Choroid plexus epithelial cell (primary cell): Measurements from ENCODE around the gene PEX16.

Experiments
- DNase-seq: peaks from one replicate; pipeline ENCODE4 v3.0.0-alpha.2; 2010; ENCODE audit warnings: low read depth
- H3K4me3 ChIP-seq: 2 replicates; pipeline ENCODE4 v1.5.1; 2011; ENCODE audit warnings: low read depth, mild to moderate bottlenecking, control low read depth, low read length, moderate library complexity
- TF ChIP-seq, protein P1 (sequence below): conservative IDR thresholded peaks from 2 replicates; pipeline ENCODE4 v1.5.1; 2011; ENCODE audit warnings: low read depth, mild to moderate bottlenecking, control low read depth, inconsistent platforms, low read length, moderate library complexity

PEX16 gene

GRCh38 chr11:45860764-45861510 lies 56.7 kb downstream of the PEX16 start:
- no peak overlapping the region for H3K4me3 ChIP-seq
- DNase-seq, result no peak
- TF ChIP-seq, protein P1, sequence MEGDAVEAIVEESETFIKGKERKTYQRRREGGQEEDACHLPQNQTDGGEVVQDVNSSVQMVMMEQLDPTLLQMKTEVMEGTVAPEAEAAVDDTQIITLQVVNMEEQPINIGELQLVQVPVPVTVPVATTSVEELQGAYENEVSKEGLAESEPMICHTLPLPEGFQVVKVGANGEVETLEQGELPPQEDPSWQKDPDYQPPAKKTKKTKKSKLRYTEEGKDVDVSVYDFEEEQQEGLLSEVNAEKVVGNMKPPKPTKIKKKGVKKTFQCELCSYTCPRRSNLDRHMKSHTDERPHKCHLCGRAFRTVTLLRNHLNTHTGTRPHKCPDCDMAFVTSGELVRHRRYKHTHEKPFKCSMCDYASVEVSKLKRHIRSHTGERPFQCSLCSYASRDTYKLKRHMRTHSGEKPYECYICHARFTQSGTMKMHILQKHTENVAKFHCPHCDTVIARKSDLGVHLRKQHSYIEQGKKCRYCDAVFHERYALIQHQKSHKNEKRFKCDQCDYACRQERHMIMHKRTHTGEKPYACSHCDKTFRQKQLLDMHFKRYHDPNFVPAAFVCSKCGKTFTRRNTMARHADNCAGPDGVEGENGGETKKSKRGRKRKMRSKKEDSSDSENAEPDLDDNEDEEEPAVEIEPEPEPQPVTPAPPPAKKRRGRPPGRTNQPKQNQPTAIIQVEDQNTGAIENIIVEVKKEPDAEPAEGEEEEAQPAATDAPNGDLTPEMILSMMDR, result no peak

GRCh38 chr11:45860348-45860747 lies 57.3 kb downstream of the PEX16 start:
- no peak for DNase-seq

More at GRCh38 chr11:45860348-45860747, 57.3 kb downstream of the PEX16 start:
- no peak overlapping the region for H3K4me3 ChIP-seq
- TF ChIP-seq, protein P1, result no peak
